Measurements from ENCODE around the gene OR10H4. TPM values are rescaled to one million over a fixed set of nuclear protein-coding genes. Genes with fewer than 3 reads are reported as not detected.

Gene OR10H4
- total RNA-seq, 1 donor = not detected

DNA sequence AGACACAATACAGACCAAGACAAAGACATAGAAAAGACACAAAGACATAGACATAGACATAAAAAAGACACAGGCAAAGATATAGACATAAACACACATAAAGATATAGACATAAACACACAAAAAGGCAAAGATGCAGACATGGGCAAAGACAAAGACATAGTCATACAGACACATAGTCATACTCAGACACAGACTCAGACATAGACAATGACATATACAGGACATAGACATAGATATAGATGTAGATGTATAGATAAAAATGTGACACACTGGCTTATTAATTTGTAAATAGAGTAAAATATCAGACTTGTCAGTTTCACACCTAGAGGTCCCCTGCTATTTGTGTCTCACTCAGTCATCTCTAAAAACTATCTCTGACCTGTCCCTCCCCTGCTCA is 42.8 kb downstream of the OR10H4 start:
- no peak overlapping the region for H3K4me3 ChIP-seq (ENCODE audit: low read depth, low read length)
- no peak for DNase-seq (ENCODE audit: low read depth)
- no peak for TF ChIP-seq CTCF (IDR thresholded peaks at IDR 0.05; ENCODE audit: insufficient read depth, low read depth, low read length)

DNA sequence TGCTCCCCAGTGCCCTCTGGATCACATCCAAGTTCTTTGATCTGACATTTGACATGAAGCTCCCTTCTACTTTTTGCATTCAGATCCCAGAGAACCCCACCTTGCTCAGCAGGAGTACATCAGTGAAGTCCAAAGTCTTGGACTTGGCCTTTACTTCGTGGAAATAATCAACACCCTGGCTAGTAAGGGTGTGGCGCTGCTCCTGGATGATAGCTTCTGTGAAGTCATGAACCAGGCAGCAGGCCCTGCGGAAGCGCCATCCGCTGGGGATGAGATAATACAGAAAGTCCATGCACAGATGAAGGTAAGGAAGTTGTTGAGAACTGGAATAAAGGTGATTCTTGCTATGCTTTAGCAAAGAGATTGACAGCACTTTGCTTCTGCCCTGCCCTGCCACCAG is 43.2 kb downstream of the OR10H4 start:
- no peak for TF ChIP-seq CTCF (IDR thresholded peaks at IDR 0.05; ENCODE audit: insufficient read depth, low read depth, low read length)

DNA sequence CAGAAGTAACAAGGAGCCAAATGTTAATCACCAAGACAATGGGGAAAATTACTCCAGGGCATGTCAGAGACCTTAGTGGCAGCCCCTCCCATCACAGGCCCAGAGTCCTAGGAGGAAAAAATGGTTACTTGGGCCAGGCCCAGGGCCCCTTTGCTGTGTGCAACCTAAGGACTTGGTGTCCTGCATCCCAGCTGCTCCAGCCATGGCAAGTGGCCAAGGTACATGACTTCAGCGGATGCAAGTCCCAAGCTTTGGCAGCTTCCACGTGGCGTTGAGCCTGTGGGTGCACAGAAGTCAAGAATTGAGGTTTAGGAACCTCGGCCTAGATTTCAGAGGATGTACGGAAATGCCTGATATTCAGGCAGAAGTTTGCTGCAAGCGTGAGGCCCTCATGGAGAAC is 46.7 kb downstream of the OR10H4 start:
- DNase-seq (ENCODE audit: low read depth) = no peak
- TF ChIP-seq CTCF (IDR thresholded peaks at IDR 0.05; ENCODE audit: insufficient read depth, low read depth, low read length) = no peak
- H3K4me3 ChIP-seq (ENCODE audit: low read depth, low read length) = no peak overlapping the region

More for the DNA sequence above, 43.2 kb downstream of the OR10H4 start:
- no peak overlapping the region for H3K4me3 ChIP-seq (ENCODE audit: low read depth, low read length)
- no peak for DNase-seq (ENCODE audit: low read depth)

GRCh38 chr19:15998166-15998565 is 49.4 kb downstream of the OR10H4 start:
- TF ChIP-seq CTCF (IDR thresholded peaks at IDR 0.05; ENCODE audit: insufficient read depth, low read depth, low read length) = no peak
- H3K4me3 ChIP-seq (ENCODE audit: low read depth, low read length) = no peak overlapping the region

More at GRCh38 chr19:15998166-15998565, 49.4 kb downstream of the OR10H4 start:
- no peak for DNase-seq (ENCODE audit: low read depth)

Other genes with a start within 250 kb of the OR10H4 start
- not detected in 2 replicates for gene OR10H2, start 221.0 kb upstream of the OR10H4 start, total RNA-seq
- gene OR10H3, start 211.0 kb upstream of the OR10H4 start, total RNA-seq = not detected in 2 replicates
- gene OR10H5, start 161.3 kb upstream of the OR10H4 start, total RNA-seq = under 0.01 TPM in 1 of 2 replicates, not detected in the other
- gene OR10H1, start 133.3 kb upstream of the OR10H4 start, total RNA-seq = not detected in 2 replicates
- gene CYP4F2, start 50.9 kb upstream of the OR10H4 start, total RNA-seq = not detected in 2 replicates
- not detected in 2 replicates for gene CYP4F11, start 14.5 kb upstream of the OR10H4 start, total RNA-seq
- 1,325 and 1,470 TPM in 2 replicates for gene TPM4, start 127.5 kb downstream of the OR10H4 start, total RNA-seq
- 72.5 and 92.0 TPM in 2 replicates for gene RAB8A, start 162.9 kb downstream of the OR10H4 start, total RNA-seq
- gene HSH2D, start 194.7 kb downstream of the OR10H4 start, total RNA-seq = not detected in 2 replicates
- not detected in 2 replicates for gene CIB3, start 224.5 kb downstream of the OR10H4 start, total RNA-seq
- 94.1 TPM in 2 replicates for gene FAM32A, start 236.4 kb downstream of the OR10H4 start, total RNA-seq
- 60.6 and 78.6 TPM in 2 replicates for gene AP1M1, start 248.9 kb downstream of the OR10H4 start, total RNA-seq